Measurements from ENCODE around the gene TP53I11.

DNA sequence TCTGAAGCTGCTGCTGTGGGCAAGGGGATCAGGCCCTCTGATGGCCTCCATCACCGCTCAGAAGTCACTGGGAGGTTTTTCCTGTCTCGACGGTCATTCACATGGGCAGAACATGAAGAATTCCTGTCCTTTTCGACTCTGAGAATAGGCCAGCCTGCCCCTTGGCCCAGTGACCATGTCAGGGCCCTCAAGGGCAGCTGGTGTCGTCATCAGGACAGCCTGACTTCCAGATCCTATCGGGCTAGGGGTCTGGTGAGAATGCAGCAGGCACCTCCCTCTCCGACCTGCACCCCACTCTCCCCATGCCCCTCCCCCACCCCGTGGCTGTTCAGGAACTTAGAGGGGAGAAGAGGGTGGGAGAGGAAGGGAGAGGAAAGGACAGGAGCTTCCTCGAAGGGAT, 3.6 kb downstream of the TP53I11 start:
- TF ChIP-seq, protein P1, sequence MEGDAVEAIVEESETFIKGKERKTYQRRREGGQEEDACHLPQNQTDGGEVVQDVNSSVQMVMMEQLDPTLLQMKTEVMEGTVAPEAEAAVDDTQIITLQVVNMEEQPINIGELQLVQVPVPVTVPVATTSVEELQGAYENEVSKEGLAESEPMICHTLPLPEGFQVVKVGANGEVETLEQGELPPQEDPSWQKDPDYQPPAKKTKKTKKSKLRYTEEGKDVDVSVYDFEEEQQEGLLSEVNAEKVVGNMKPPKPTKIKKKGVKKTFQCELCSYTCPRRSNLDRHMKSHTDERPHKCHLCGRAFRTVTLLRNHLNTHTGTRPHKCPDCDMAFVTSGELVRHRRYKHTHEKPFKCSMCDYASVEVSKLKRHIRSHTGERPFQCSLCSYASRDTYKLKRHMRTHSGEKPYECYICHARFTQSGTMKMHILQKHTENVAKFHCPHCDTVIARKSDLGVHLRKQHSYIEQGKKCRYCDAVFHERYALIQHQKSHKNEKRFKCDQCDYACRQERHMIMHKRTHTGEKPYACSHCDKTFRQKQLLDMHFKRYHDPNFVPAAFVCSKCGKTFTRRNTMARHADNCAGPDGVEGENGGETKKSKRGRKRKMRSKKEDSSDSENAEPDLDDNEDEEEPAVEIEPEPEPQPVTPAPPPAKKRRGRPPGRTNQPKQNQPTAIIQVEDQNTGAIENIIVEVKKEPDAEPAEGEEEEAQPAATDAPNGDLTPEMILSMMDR (IDR thresholded peaks at IDR 0.05; ENCODE audit: low read length): no peak
- no peak for TF ChIP-seq EZH2 (IDR thresholded peaks at IDR 0.05; ENCODE audit: borderline replicate concordance, low read length)

Measured in OCI-LY1 (cell line).